ENCODE measurements around the gene MIER3. TPM values are rescaled to one million over a fixed set of nuclear protein-coding genes. Genes with fewer than 3 reads are reported as not detected.

MIER3 gene
- total RNA-seq, 2 donors from 2014 or later = 56.0 to 112 TPM

GRCh38 chr5:56987171-56987570 is 35.2 kb upstream of the MIER3 start:
- no peak for DNase-seq
- H3K9ac ChIP-seq (ENCODE audit: low read depth in 2 of 2, low read length in 2 of 2) = no peak overlapping the region
- no peaks in the 10 kb centered on the region for H3K4me1 ChIP-seq
- H3K27me3 ChIP-seq = no peaks in the 10 kb centered on the region
- no peak overlapping the region for H3K4me3 ChIP-seq
- intact Hi-C loops (cut with DNase I) = no loop called here
- no peak for TF ChIP-seq CTCF (IDR thresholded peaks at IDR 0.05)
- no peak overlapping the region for H3K27ac ChIP-seq
- no peaks in the 10 kb centered on the region for H3K9me3 ChIP-seq
- no peaks in the 10 kb centered on the region for H3K36me3 ChIP-seq

GRCh38 chr5:56986626-56986947 is 34.7 kb upstream of the MIER3 start:
- intact Hi-C loops (cut with DNase I) = no loop called here
- H3K4me3 ChIP-seq = no peak overlapping the region
- H3K27me3 ChIP-seq = no peaks in the 10 kb centered on the region
- H3K4me1 ChIP-seq = no peaks in the 10 kb centered on the region
- no peaks in the 10 kb centered on the region for H3K9me3 ChIP-seq
- no peaks in the 10 kb centered on the region for H3K36me3 ChIP-seq
- TF ChIP-seq CTCF (IDR thresholded peaks at IDR 0.05) = no peak
- no peak overlapping the region for H3K27ac ChIP-seq
- no peak overlapping the region for H3K9ac ChIP-seq (ENCODE audit: low read depth in 2 of 2, low read length in 2 of 2)
- DNase-seq = no peak

GRCh38 chr5:56985936-56986625 is 34.2 kb upstream of the MIER3 start:
- intact Hi-C loops (cut with DNase I) = no loop called here
- H3K27ac ChIP-seq = no peak overlapping the region
- H3K27me3 ChIP-seq = no peaks in the 10 kb centered on the region
- no peak for DNase-seq
- no peaks in the 10 kb centered on the region for H3K36me3 ChIP-seq
- no peak for TF ChIP-seq CTCF (IDR thresholded peaks at IDR 0.05)
- H3K4me1 ChIP-seq = no peaks in the 10 kb centered on the region
- H3K9ac ChIP-seq (ENCODE audit: low read depth in 2 of 2, low read length in 2 of 2) = no peak overlapping the region
- H3K9me3 ChIP-seq = no peaks in the 10 kb centered on the region
- no peak overlapping the region for H3K4me3 ChIP-seq

- intact Hi-C loops (cut with DNase I) = no loop called here
- H3K4me3 ChIP-seq = no peak overlapping the region
- H3K4me1 ChIP-seq = no peaks in the 10 kb centered on the region
- H3K9ac ChIP-seq (ENCODE audit: low read depth in 2 of 2, low read length in 2 of 2) = no peak overlapping the region
- H3K36me3 ChIP-seq = no peaks in the 10 kb centered on the region
- no peak for DNase-seq
- no peak for TF ChIP-seq CTCF (IDR thresholded peaks at IDR 0.05)
- no peaks in the 10 kb centered on the region for H3K9me3 ChIP-seq
- H3K27ac ChIP-seq = no peak overlapping the region
- no peaks in the 10 kb centered on the region for H3K27me3 ChIP-seq
These were observed 32.5 kb upstream of the MIER3 start for GRCh38 chr5:56984445-56984844.

DNA sequence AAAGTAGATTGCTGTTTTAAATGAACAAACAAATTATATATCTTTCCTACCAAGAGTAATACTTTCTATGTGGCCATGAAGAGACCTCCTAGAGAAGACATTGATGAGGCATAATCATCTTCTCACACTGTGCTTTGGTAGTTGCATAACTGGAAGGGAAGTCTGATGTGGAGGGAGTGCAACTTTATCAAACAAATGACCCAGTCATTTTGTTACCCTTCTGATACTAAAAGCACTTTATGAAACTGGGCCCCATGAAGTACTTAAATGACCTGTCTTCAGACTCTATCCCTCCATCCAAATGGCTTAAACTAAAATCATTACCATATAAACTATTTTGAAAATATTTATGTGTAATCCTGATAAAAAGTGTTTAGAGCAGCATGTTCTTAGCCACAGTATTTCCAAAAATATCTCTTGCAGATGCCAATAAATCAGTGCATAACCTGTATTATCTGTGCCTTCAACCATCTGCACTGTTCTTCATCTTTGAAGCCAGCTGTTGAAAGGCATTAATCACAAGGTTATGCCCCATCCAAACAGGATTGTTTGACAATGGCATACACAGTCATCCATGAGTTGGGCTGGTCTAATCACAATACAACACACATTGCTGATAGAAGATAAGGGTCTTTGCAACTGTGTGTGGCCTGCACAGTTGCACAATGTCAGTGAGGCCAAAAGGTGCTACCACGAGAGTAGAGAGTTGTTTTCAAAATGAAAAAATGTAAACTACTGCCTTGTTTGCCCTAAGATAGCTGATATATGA is 31.9 kb upstream of the MIER3 start:
- Histone ChIP-seq H3K9me3 (no peaks in the 10 kb centered on the region), H3K4me1 (no peaks in the 10 kb centered on the region), H3K27ac (no peak overlapping the region), H3K36me3 (no peaks in the 10 kb centered on the region), H3K9ac (ENCODE audit: low read depth in 2 of 2, low read length in 2 of 2) (no peak overlapping the region), H3K4me3 (no peak overlapping the region), H3K27me3 (no peaks in the 10 kb centered on the region)
- DNase-seq = no peak
- TF ChIP-seq CTCF (IDR thresholded peaks at IDR 0.05) = no peak
- intact Hi-C loops (cut with DNase I) = no loop called here
